LNCaP clone FGC (cell line): ENCODE measurements around the gene NEUROD2.

ENCODE experiments used
- DNase-seq: peaks from one replicate; pipeline ENCODE4 v3.0.0-alpha.2; 2011; ENCODE audit warnings: low read depth
- H3K4me3 ChIP-seq: 2 replicates; pipeline ENCODE4 v1.5.1; 2011; ENCODE audit warnings: mild to moderate bottlenecking, low read depth, low read length, control low read depth
- TF ChIP-seq, protein P1 (sequence below): IDR thresholded peaks from 2 replicates; pipeline ENCODE4 v1.5.1; 2012; ENCODE audit warnings: mild to moderate bottlenecking; ENCODE audit not compliant: control insufficient read depth, insufficient read depth; ENCODE audit errors: extremely low read depth

NEUROD2 gene

DNA sequence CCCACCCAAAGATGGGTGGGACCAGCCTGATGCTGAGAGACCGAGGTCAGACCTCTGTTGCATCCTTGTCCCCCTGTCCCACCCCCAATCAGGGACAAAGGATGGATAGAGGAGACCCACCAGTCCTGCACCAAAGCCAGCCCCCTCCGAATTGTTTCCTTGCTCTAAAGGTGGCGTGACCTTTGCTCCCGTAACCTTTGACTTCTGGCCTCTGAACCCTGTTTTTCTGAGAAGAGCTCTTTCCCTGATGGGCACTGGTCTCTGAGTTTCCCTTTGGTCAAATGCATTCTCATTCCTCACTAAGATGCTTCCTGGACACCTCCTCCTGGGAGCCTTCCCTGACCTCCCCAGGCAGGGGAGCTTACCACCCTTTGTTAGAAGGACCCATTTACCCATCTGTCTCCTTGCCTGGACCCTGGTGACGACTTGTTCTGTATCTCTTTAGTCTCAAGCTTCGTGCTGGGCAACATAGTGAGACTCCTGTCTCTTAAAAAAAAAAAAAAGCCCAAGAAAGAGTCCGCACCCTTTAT is 5.3 kb upstream of the NEUROD2 start:
- TF ChIP-seq, protein P1, sequence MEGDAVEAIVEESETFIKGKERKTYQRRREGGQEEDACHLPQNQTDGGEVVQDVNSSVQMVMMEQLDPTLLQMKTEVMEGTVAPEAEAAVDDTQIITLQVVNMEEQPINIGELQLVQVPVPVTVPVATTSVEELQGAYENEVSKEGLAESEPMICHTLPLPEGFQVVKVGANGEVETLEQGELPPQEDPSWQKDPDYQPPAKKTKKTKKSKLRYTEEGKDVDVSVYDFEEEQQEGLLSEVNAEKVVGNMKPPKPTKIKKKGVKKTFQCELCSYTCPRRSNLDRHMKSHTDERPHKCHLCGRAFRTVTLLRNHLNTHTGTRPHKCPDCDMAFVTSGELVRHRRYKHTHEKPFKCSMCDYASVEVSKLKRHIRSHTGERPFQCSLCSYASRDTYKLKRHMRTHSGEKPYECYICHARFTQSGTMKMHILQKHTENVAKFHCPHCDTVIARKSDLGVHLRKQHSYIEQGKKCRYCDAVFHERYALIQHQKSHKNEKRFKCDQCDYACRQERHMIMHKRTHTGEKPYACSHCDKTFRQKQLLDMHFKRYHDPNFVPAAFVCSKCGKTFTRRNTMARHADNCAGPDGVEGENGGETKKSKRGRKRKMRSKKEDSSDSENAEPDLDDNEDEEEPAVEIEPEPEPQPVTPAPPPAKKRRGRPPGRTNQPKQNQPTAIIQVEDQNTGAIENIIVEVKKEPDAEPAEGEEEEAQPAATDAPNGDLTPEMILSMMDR: no peak
- no peak for DNase-seq
- no peak overlapping the region for H3K4me3 ChIP-seq

DNA sequence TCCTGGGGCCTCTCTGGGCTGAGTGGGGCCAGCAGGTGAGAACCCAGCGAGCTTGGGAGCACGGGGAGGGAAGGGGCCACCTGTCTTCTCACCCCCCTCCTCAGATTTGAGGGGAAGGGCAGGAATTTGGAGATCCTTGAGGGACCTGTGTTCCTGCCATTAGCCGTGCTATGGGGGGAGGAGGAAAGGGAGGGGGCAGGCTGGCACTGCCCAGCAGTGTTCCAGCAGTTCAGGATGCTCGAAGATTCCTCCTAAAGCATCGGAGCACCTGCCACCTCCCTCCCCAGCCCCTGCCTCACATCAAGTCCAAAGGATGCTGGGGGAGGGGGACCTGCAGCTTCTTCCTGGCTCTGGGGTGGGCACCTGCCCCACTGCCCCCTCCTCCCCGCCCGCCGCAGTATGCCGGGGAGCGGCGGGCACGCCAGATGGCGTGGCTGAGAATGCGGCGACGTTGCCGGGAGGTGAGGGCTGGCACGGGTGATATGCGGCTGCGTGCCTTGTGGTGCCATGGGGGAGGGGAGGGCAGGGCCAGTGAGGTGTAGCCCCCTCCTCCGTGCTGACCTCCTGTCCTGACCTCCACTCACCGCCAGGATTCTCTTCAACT is 4.7 kb upstream of the NEUROD2 start:
- TF ChIP-seq, protein P1: no peak
- DNase-seq: no peak
- H3K4me3 ChIP-seq: no peak overlapping the region

DNA sequence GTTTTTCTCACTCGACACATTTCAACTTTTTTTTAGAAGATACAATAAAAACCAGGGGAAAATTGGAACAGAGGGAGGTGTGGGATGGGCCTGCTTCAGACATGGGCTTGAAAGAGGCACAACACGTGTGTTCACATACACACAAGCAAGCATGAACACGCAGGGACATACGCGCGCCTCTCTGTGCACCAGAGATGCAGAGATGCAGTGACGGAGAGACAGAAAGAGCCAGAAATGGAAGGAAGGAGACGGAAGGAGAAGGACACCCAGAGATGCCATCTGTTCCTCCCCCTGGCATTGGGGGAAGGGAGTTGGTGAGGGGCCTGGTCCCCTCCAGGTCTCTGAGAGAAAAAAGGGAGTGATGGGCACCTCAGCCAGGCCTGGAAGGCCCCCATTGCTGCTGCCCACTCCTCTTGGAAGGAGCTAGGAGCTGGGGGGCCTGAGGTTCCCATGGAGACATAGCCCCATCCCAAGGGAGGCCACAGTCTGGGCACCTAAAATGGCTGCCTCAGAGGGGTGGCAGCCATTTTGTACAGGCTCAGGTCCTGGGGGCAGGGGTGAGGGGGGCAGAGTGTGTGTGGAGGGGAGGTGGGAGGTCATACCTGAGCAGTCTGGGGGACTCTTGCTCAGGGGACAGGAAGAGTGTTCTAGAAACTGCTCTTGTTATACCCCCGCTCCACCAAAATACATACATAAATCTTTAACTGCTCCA is 3.8 kb upstream of the NEUROD2 start:
- TF ChIP-seq, protein P1: no peak
- no peak for DNase-seq
- no peak overlapping the region for H3K4me3 ChIP-seq

DNA sequence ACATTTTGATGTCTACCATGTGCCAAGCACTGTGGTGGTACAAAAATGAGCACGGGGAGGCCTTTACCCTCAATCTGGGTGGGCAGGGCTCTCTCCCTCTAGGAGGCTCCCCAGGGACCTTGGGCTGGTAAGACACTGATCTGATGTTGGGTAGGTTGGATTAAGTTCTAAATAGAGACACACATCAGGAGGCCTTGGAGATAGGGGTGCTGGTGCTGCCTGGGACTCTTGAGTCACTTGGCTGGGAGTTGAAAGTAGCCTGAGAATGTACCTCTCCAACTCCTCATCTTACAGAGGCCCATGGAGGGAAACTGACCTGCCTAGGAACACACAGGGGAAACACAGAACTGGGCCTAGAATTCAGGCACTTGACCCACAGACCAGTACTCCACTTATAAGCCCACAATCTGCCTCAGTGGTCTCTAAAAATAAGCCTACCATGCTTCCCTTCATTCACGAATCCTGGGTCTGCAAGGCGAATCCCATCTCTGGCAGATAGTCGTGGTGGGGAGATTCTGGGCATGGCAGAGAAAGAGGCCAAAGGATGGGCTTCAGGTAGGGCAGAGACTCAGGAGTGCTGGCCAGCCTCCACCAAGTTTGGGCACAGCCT is 1.8 kb upstream of the NEUROD2 start:
- TF ChIP-seq, protein P1: no peak
- H3K4me3 ChIP-seq: no peak overlapping the region
- no peak for DNase-seq

DNA sequence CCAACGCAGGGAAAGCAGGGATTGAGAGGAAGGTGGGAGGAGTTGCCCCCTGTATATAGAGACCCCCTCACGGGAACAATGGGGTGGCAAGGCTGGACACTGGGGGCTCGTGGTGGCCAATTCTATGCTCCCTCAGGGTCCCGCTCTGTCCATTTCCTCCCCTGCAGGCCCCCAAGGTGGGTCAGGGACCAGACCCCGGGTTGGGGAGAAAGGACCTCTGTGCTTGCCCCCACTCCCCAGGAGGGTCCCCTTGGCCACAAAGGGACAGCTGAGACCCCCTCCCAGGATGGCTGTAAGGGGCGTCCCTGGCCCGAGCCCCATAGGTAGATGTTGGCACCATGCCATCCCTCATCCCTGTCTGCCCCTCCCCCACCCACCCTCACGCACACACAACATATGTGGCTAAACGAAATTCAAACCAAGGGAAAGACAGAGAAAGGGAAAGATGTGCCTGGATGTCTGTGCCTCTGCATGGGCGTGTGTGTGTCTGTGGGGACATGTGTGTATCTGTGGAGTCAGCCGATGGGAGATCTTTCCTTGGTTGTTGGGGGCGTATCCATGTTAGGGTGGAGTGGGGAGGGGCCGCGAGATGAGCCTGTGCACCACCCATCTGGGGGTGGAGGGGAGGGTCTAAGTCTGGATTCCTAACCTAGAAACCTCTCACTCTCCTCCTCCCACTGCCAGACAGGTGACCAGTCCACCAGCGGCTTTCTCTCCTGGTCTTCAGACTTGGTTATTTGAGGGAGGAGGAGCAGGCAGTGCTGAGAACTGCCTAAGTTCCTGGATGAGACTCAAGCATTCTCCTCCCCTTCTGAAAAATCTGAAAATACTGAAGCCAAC is 642 bp upstream of the NEUROD2 start:
- TF ChIP-seq, protein P1: no peak

DNA sequence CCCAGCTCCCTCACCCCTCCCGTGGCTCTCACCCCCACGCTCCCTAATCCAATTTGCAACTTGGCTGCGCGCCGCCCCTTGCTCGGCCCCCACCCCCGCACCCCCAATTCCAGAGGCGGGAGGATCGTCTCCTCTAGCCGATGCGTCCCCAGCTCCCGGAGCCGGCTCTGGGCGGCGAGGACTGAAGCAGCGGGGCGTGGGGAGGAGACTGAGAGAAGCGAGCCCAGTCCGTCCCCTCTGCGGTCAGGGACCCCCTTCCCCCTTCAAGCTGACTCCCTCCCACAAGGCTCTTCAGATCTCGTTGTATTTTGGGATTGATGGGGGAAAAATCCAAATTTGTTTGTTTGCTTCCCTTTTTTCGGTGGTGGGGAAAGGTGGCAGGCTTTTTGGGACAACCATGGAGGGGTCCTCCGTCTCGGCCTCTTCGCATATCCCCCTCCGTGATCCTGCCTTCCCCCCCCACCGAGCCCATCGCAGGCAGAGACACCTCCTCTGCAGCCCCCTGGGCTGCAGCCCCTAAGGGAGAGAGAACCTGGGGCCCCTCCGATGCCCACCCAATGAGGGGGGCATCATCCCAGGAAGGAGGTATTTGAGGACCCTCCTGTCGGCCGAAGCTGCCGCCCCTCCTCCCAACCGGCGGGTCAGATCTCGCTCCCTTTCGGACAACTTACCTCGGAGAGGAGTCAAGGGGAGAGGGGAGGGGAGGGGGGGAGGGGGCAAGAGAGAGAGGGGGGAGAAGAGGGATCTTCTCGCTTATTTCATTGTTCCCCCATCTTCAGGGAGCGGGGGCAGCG is 466 bp downstream of the NEUROD2 start:
- TF ChIP-seq, protein P1: no peak
- H3K4me3 ChIP-seq: no peak overlapping the region
- no peak for DNase-seq

More for the DNA sequence above, 642 bp upstream of the NEUROD2 start:
- no peak for DNase-seq
- H3K4me3 ChIP-seq: no peak overlapping the region
